Spleen (tissue), 7 donors: ENCODE data around the gene ADAMTS12.

Source experiments
- POLR2A ChIP-seq, 3 donors: fragments of 450-650 bp; IDR thresholded peaks; one replicate each; pipeline ENCODE4 v1.5.1; 2017; ENCODE audit warnings: antibody characterized with exemption in 3 of 3, mild to moderate bottlenecking in 1 of 3
- POLR2AphosphoS5 ChIP-seq, 3 donors: sonication (generic); formaldehyde crosslinking; IDR thresholded peaks; one replicate each; pipeline ENCODE4 v1.5.1; 2017; ENCODE audit warnings: antibody characterized with exemption in 3 of 3
- TF ChIP-seq, protein P1 (sequence below), 11 experiments: fragments of 200-600 bp in 7 of 11; fragments of 450-650 bp in 4 of 11; sonication (generic) in 4 of 11; IDR thresholded peaks in 8 of 11; conservative IDR thresholded peaks in 3 of 11; 1 replicate in 7 of 11; 2 replicates in 4 of 11; pipeline versions ENCODE4 v1.4.0 to v1.8.0; 2016 to 2021; ENCODE audit warnings: antibody characterized with exemption in 11 of 11, inconsistent platforms in 4 of 11, mild to moderate bottlenecking in 1 of 11
- donor health status: DM: no; HTN: no; CAD: no; lungs with moderate emphysema.
- donor health status: DM: no; HTN: no; CAD: no.
- donor health status: DM: no; HTN: no; CAD: no.

DNA sequence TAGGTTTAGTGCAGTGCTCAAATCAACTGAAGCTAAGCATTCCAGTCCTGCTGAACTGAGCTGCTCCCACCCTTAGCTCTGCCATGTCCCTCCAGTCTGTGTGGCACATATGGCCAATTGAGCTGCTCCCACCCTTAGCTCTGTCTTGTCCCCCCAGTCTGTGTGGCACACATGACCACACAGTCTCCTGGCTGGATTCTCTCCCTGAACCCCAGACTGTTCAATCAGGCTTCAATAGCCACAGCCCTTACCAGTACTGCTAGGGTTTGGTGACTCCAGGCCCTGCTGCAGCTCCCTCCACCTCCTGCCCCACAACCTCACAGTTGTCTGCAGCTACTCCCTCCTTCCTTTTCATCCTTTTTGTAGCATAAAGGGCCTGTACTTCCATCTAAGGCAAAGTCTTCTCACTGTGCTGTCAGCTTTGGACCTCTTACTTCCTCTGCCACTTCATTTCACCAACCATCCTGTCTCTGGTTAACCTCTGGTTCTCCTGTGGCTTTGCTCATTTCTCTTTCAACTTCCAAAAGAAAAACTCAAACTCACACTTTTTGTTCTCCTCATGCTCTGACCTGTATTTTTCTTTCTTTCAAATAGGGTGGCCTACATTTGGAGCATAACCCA, 50.8 kb downstream of the ADAMTS12 start:
- TF ChIP-seq POLR2A (IDR thresholded peaks at IDR 0.05) (no peak), POLR2AphosphoS5 (IDR thresholded peaks at IDR 0.05) (no peak)
- TF ChIP-seq, protein P1, sequence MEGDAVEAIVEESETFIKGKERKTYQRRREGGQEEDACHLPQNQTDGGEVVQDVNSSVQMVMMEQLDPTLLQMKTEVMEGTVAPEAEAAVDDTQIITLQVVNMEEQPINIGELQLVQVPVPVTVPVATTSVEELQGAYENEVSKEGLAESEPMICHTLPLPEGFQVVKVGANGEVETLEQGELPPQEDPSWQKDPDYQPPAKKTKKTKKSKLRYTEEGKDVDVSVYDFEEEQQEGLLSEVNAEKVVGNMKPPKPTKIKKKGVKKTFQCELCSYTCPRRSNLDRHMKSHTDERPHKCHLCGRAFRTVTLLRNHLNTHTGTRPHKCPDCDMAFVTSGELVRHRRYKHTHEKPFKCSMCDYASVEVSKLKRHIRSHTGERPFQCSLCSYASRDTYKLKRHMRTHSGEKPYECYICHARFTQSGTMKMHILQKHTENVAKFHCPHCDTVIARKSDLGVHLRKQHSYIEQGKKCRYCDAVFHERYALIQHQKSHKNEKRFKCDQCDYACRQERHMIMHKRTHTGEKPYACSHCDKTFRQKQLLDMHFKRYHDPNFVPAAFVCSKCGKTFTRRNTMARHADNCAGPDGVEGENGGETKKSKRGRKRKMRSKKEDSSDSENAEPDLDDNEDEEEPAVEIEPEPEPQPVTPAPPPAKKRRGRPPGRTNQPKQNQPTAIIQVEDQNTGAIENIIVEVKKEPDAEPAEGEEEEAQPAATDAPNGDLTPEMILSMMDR (IDR thresholded peaks at IDR 0.05 in 8 of 11, conservative IDR thresholded peaks at IDR 0.05 in 3 of 11): no peak
